K562 (cell line): Measurements from ENCODE around the gene KEL. TPM values are rescaled to one million over a fixed set of nuclear protein-coding genes. Genes with fewer than 3 reads are reported as not detected.
A peak's percentile ranks its signal among the peaks of the same experiment; 100 is the strongest.

Experiments
- AFF4 ChIP-seq: sonication (generic); formaldehyde crosslinking; IDR thresholded peaks from 2 replicates; pipeline ENCODE4 v1.8.0; 2023; ENCODE audit warnings: mild to moderate bottlenecking, missing genetic modification reagents
- ATF1 ChIP-seq, 2 experiments: fragments of 450-650 bp in 1 of 2; IDR thresholded peaks; 2 replicates each; pipeline ENCODE4 v1.6.1; 2016; ENCODE audit warnings: missing compliant biosample characterization in 1 of 2, missing genetic modification characterization in 1 of 2
- CSDE1 ChIP-seq, 2 experiments: fragments of 450-650 bp; IDR thresholded peaks; 2 replicates each; pipeline ENCODE4 v1.6.1; 2016; ENCODE audit warnings: mild to moderate bottlenecking in 1 of 2
- ELF4 ChIP-seq: fragments of 450-650 bp; formaldehyde crosslinking; IDR thresholded peaks from 2 replicates; pipeline ENCODE4 v1.4.0; 2022; ENCODE audit warnings: missing genetic modification characterization
- GTF2B ChIP-seq: IDR thresholded peaks from 2 replicates; pipeline ENCODE4 v1.6.1; 2011; ENCODE audit not compliant: insufficient read length; ENCODE audit errors: extremely low read depth
- HDAC2 ChIP-seq: fragments of 450-650 bp; IDR thresholded peaks from 2 replicates; pipeline ENCODE4 v1.6.1; 2016; ENCODE audit warnings: mild to moderate bottlenecking
- MAFG ChIP-seq: fragments of 450-650 bp; conservative IDR thresholded peaks from 2 replicates; pipeline ENCODE4 v1.6.1; 2016; ENCODE audit warnings: missing genetic modification characterization, missing compliant biosample characterization
- MYC ChIP-seq, 2 experiments: fragments of 250-450 bp in 1 of 2; sonication (Bioruptor Pico) in 1 of 2; IDR thresholded peaks; 2 replicates each; pipeline versions ENCODE4 v1.5.1 to v1.6.1; 2012 to 2021; ENCODE audit warnings: low read depth in 2 of 2, borderline replicate concordance in 1 of 2, improper control_type of control experiment in 1 of 2, low read length in 1 of 2, mild to moderate bottlenecking in 1 of 2, moderate library complexity in 1 of 2
- NR2F6 ChIP-seq: fragments of 450-650 bp; formaldehyde crosslinking; IDR thresholded peaks from 2 replicates; pipeline ENCODE4 v1.4.0; 2020; ENCODE audit warnings: mild to moderate bottlenecking
- POLR3G ChIP-seq: IDR thresholded peaks from 2 replicates; pipeline ENCODE4 v1.6.1; 2011; ENCODE audit not compliant: insufficient read length, insufficient replicate concordance; ENCODE audit errors: extremely low read depth
- RNF2 ChIP-seq: sonication (generic); IDR thresholded peaks from 2 replicates; pipeline ENCODE4 v1.6.1; 2016
- TAF15 ChIP-seq: fragments of 200-400 bp; formaldehyde crosslinking; IDR thresholded peaks from 2 replicates; pipeline ENCODE4 v1.6.1; 2017; ENCODE audit warnings: mild to moderate bottlenecking, low read depth, low read length, moderate library complexity
- ZNF316 ChIP-seq: fragments of 450-650 bp; IDR thresholded peaks from 2 replicates; pipeline ENCODE4 v1.6.1; 2016
- ZNF41 ChIP-seq: fragments of 250-450 bp; sonication (Bioruptor Pico); conservative IDR thresholded peaks from 2 replicates; pipeline ENCODE4 v1.4.0; 2020; ENCODE audit warnings: mild to moderate bottlenecking
- ZNF584 ChIP-seq: fragments of 200-800 bp; sonication (Bioruptor generic); IDR thresholded peaks from 2 replicates; pipeline ENCODE4 v1.6.1; 2016; ENCODE audit warnings: low read depth, mild to moderate bottlenecking, missing genetic modification characterization, missing compliant biosample characterization
- ZNF76 ChIP-seq: fragments of 250-450 bp; sonication (Bioruptor Pico); IDR thresholded peaks from 2 replicates; pipeline ENCODE4 v1.4.0; 2020; ENCODE audit warnings: mild to moderate bottlenecking, moderate library complexity, borderline replicate concordance
- polyA plus RNA-seq, 8 experiments: library from polyadenylated mRNA; depleted of rRNA in 4 of 8; stranded (reverse) in 5 of 8; unstranded in 3 of 8; fragments of >200 nt; fragmentation: Nextera tagmentation in 2 of 8; fragmentation: Illumina TruSeq in 1 of 8; extraction: Ambion mirVana in 2 of 8; extraction: Trizol in 1 of 8; gene quantifications; 2 replicates each; pipeline versions ENCODE4 v1.2.1 to v1.2.3, GENCODE V29; 2011 to 2014; ENCODE audit warnings: inconsistent platforms in 1 of 8, missing spikeins in 1 of 8
- total RNA-seq, 7 experiments: library from RNA; depleted of rRNA in 6 of 7; stranded (reverse); fragments of >200 nt in 6 of 7; fragmentation: Illumina TruSeq in 2 of 7; extraction: Trizol in 2 of 7; gene quantifications; 2 replicates each; pipeline versions ENCODE4 v1.2.1 to v1.2.3, GENCODE V29; 2011 to 2021; ENCODE audit warnings: low replicate concordance in 1 of 7
- TF ChIP-seq, protein P1 (sequence below): fragments of 450-650 bp; IDR thresholded peaks from 2 replicates; pipeline ENCODE4 v1.6.1; 2016
- TF ChIP-seq, protein P2 (sequence below): sonication (generic); formaldehyde crosslinking; IDR thresholded peaks from 2 replicates; pipeline ENCODE4 v1.8.0; 2022; ENCODE audit warnings: mild to moderate bottlenecking, missing genetic modification reagents

The KEL gene
- total and polyA plus RNA-seq, 9 of the 15 experiments (the other 6 are each of a cell fraction or from before 2014, with no cell fraction given) = 9.0 to 47.4 (median 22.2) TPM

DNA sequence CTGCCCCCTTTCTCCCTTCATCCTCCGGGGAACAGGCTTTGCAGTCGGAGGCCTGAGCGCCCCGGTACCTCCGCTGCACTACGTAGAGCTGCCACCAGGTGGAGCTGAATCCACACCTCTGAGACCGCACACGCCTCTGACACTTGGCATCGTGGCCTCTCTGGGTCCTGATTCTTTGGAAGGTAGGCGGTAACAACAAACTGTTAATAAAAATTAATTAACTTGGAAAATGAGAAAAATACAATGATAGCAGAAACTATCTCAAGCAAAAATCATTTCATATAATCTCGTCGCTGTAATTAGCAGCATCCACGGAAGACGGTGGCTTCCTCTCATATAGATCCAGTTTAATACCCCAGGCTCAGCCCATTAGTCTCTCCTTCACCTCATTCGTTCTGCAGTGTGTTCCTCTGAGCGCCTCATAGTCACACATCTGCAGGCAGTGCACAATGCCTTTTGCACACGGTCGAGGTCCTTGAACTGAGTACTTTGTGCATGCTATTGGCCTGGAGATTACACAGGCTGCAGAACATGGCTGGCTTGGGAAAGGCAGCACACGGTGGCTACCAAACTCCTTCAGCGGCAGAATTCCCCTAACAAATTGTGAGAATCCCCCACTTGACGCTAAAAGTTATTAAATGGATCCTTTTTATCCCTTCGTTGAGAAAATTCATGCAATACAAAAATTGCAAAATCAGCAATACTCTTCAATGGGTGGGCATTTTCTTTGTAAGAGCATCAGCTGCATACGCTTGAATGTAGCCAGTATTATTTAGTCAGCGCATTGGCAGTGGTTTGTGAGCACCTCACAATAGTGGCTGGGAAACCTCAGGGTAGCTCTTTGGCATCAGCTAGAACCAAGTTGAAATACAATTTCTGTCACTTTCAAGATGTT is 46.1 kb upstream of the KEL start (continued):
- TF ChIP-seq ZNF41 (CRISPR knock-in tag) (no peak), TAF15 (no peak), ELF4 (CRISPR knock-in tag) (no peak), HDAC2 (no peak), AFF4 (peak; percentile 70; the same call in 1 of the 2 replicates), ZNF584 (CRISPR knock-in tag) (no peak), POLR3G (no peak), NR2F6 (CRISPR knock-in tag) (no peak), ZNF316 (peak; percentile 95), MAFG (peak; percentile 88), GTF2B (no peak), RNF2 (no peak), MYC (IDR thresholded peaks at IDR 0.05; ENCODE audit: low read depth, low read length) (peak; percentile 56; the same call in 1 of the 2 replicates), MYC (CRISPR knock-in tag; IDR thresholded peaks at IDR 0.05; ENCODE audit: borderline replicate concordance, low read depth) (no peak), ATF1 (CRISPR knock-in tag; IDR thresholded peaks at IDR 0.05) (no peak), ATF1 (tag; IDR thresholded peaks at IDR 0.05) (peak; percentile 42; the same call in 1 of the 2 replicates), ZNF76 (no peak), CSDE1 (IDR thresholded peaks at IDR 0.05) (no peak)
- TF ChIP-seq, protein P1, sequence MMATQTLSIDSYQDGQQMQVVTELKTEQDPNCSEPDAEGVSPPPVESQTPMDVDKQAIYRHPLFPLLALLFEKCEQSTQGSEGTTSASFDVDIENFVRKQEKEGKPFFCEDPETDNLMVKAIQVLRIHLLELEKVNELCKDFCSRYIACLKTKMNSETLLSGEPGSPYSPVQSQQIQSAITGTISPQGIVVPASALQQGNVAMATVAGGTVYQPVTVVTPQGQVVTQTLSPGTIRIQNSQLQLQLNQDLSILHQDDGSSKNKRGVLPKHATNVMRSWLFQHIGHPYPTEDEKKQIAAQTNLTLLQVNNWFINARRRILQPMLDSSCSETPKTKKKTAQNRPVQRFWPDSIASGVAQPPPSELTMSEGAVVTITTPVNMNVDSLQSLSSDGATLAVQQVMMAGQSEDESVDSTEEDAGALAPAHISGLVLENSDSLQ = no peak
- TF ChIP-seq, protein P2, sequence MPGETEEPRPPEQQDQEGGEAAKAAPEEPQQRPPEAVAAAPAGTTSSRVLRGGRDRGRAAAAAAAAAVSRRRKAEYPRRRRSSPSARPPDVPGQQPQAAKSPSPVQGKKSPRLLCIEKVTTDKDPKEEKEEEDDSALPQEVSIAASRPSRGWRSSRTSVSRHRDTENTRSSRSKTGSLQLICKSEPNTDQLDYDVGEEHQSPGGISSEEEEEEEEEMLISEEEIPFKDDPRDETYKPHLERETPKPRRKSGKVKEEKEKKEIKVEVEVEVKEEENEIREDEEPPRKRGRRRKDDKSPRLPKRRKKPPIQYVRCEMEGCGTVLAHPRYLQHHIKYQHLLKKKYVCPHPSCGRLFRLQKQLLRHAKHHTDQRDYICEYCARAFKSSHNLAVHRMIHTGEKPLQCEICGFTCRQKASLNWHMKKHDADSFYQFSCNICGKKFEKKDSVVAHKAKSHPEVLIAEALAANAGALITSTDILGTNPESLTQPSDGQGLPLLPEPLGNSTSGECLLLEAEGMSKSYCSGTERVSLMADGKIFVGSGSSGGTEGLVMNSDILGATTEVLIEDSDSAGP (CRISPR knock-in tag) = no peak
